OCI-LY1 (cell line): ENCODE data around the gene AMT.

Experiments
- H2AFZ ChIP-seq: fragments of 200-600 bp; sonication (generic), shearing (Covaris generic); 2 replicates; pipeline ENCODE4 v1.6.0; 2014; ENCODE audit warnings: antibody characterized with exemption, mild to moderate bottlenecking, low read length
- H3F3A ChIP-seq: fragments of 200-600 bp; sonication (generic), shearing (Covaris generic); 2 replicates; pipeline ENCODE4 v1.6.0; 2014; ENCODE audit warnings: mild to moderate bottlenecking, antibody characterized with exemption, low read length, moderate library complexity; ENCODE audit not compliant: insufficient read depth
- H3K27ac ChIP-seq: fragments of 200-600 bp; sonication (generic); 2 replicates; pipeline ENCODE4 v1.5.1; 2014; ENCODE audit warnings: low read length, mixed run types, mild to moderate bottlenecking, low read depth; ENCODE audit not compliant: poor library complexity, severe bottlenecking
- H3K27me3 ChIP-seq: fragments of 200-600 bp; sonication (generic); 2 replicates; pipeline ENCODE4 v1.6.0; 2014; ENCODE audit warnings: antibody characterized with exemption, mild to moderate bottlenecking, low read length, moderate library complexity; ENCODE audit not compliant: insufficient read depth
- H3K36me3 ChIP-seq: fragments of 200-600 bp; sonication (generic); 2 replicates; pipeline ENCODE4 v1.6.1; 2014; ENCODE audit warnings: mild to moderate bottlenecking, antibody characterized with exemption, low read length, moderate library complexity, mixed read lengths; ENCODE audit not compliant: insufficient read depth
- H3K4me1 ChIP-seq: fragments of 200-600 bp; sonication (generic); 2 replicates; pipeline ENCODE4 v1.5.1; 2014; ENCODE audit warnings: mild to moderate bottlenecking, low read length, moderate library complexity; ENCODE audit not compliant: insufficient read depth, severe bottlenecking
- H3K4me2 ChIP-seq: fragments of 200-600 bp; sonication (generic), shearing (Covaris generic); 2 replicates; pipeline ENCODE4 v1.6.1; 2014; ENCODE audit warnings: low read length
- H3K4me3 ChIP-seq: fragments of 200-600 bp; sonication (generic); 2 replicates; pipeline ENCODE4 v1.5.1; 2014; ENCODE audit warnings: low read length, low read depth, mild to moderate bottlenecking, mixed read lengths; ENCODE audit not compliant: poor library complexity, severe bottlenecking
- H3K79me2 ChIP-seq: fragments of 200-600 bp; shearing (Covaris generic); 2 replicates; pipeline ENCODE4 v1.6.1; 2016; ENCODE audit warnings: mixed run types, low read length, mixed read lengths; ENCODE audit not compliant: insufficient read depth
- H3K9ac ChIP-seq: fragments of 200-600 bp; sonication (generic), shearing (Covaris generic); 2 replicates; pipeline ENCODE4 v1.6.1; 2014; ENCODE audit warnings: mild to moderate bottlenecking, low read length, mixed read lengths
- H3K9me2 ChIP-seq: fragments of 200-600 bp; sonication (generic), shearing (Covaris generic); 2 replicates; pipeline ENCODE4 v1.6.1; 2014; ENCODE audit warnings: low read depth, mild to moderate bottlenecking, low read length, mixed read lengths
- H3K9me3 ChIP-seq: fragments of 200-600 bp; shearing (Covaris generic); 2 replicates; pipeline ENCODE4 v1.6.1; 2014; ENCODE audit warnings: low read length, mixed read lengths
- H4K20me1 ChIP-seq: fragments of 200-600 bp; sonication (generic), shearing (Covaris generic); 2 replicates; pipeline ENCODE4 v1.6.0; 2016; ENCODE audit warnings: mild to moderate bottlenecking, low read length; ENCODE audit not compliant: insufficient read depth
- CTCF ChIP-seq: fragments of 200-600 bp; sonication (generic), shearing (Covaris generic); IDR thresholded peaks from 2 replicates; pipeline ENCODE4 v1.5.1; 2017; ENCODE audit warnings: mild to moderate bottlenecking, antibody characterized with exemption, low read length, moderate library complexity, mixed read lengths
- EZH2 ChIP-seq: fragments of 200-600 bp; sonication (generic), shearing (Covaris generic); IDR thresholded peaks from 2 replicates; pipeline ENCODE4 v1.8.0; 2017; ENCODE audit warnings: borderline replicate concordance, mixed run types, mild to moderate bottlenecking, antibody characterized with exemption, low read length, moderate library complexity, mixed read lengths

The AMT gene

GRCh38 chr3:49462222-49462621 lies 39.9 kb upstream of the AMT start:
- Histone ChIP-seq H3K9ac (no peak overlapping the region), H2AFZ (no peak overlapping the region), H4K20me1 (no peaks in the 10 kb centered on the region), H3K4me1 (no peaks in the 10 kb centered on the region), H3F3A (no peaks in the 10 kb centered on the region), H3K9me3 (no peaks in the 10 kb centered on the region), H3K9me2 (no peaks in the 10 kb centered on the region), H3K4me2 (no peak overlapping the region), H3K4me3 (no peak overlapping the region), H3K27ac (no peak overlapping the region), H3K79me2 (no peaks in the 10 kb centered on the region), H3K27me3 (no peaks in the 10 kb centered on the region), H3K36me3 (no peaks in the 10 kb centered on the region)
- TF ChIP-seq EZH2 = no peak
- no peak for TF ChIP-seq CTCF

DNA sequence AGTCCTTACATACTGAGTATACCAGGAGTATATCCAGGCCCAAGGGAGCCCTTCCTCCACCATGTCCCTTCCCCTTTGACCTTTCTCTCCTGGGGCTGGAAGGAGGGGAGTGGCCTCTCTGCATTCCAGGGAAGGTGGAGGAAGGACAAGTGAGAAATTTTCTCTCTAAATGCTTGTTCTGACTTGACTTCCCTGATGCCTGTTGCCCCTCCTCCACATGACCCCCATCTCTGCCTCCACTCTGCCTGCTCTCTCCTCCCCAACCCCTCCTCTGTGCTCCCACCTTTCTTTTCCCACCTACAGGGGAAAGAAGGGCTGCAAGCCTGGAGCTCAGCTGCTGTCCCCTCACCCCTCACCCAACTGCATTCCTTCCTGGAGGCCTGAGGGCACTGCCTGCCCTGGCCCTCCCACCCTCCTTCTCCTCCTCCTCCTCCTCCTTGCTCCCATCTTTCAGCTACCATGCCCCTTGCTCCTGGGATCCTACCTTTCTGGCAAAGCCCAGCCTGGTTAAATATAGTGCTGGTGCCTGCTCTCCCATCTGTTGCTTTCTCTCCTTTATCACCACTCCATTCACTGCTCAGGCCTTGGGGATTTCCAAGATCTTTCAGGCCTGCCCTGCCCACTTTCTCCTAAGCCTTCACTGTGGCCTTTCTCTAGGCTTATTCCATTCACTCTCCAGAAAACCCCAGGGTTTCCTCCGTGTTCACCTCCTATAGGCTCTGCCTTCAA lies 39.3 kb upstream of the AMT start:
- Histone ChIP-seq H3K79me2 (no peaks in the 10 kb centered on the region), H3K4me1 (no peaks in the 10 kb centered on the region), H3K27me3 (no peaks in the 10 kb centered on the region), H3K9me3 (no peaks in the 10 kb centered on the region), H3K9ac (no peak overlapping the region), H3K4me3 (no peak overlapping the region), H3F3A (no peaks in the 10 kb centered on the region), H3K4me2 (no peak overlapping the region), H3K9me2 (no peaks in the 10 kb centered on the region), H3K27ac (no peak overlapping the region), H2AFZ (no peak overlapping the region), H3K36me3 (no peaks in the 10 kb centered on the region), H4K20me1 (no peaks in the 10 kb centered on the region)
- no peak for TF ChIP-seq CTCF
- no peak for TF ChIP-seq EZH2

DNA sequence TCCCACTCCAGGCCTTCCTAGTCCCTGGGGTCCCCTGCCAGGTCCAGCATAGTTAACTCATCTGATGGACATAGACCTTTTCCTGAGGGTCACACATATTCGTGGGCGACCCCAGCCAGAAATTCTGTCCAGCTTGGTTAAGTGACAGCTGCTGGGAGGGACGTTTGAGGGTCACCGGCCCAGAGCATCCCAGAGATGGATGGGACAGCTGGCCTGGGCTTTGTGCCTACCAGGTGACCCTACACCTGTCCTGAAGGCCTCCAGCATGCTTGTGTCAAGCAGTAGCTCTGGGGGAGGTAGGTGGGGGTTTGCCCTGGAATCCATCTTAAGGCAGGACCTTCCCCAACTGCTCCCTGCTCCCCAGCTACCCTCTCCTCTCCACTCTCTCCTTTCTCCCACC lies 38.7 kb upstream of the AMT start:
- Histone ChIP-seq H3K4me2 (no peak overlapping the region), H3K79me2 (no peaks in the 10 kb centered on the region), H3K27me3 (no peaks in the 10 kb centered on the region), H3K9me3 (no peaks in the 10 kb centered on the region), H2AFZ (no peak overlapping the region), H3F3A (no peaks in the 10 kb centered on the region), H3K4me1 (no peaks in the 10 kb centered on the region), H3K36me3 (no peaks in the 10 kb centered on the region), H3K9ac (no peak overlapping the region), H4K20me1 (no peaks in the 10 kb centered on the region), H3K9me2 (no peaks in the 10 kb centered on the region), H3K27ac (no peak overlapping the region), H3K4me3 (no peak overlapping the region)
- TF ChIP-seq EZH2 (no peak), CTCF (no peak)
